ENCODE measurements around the gene NUP43.
A peak's percentile ranks its signal among the peaks of the same experiment; 100 is the strongest.
"Not testable (repeated sequence)": the region's sequence is repeated elsewhere in the genome, so short reads cannot be mapped to it uniquely, and the experiment has no call there.

The NUP43 gene

DNA sequence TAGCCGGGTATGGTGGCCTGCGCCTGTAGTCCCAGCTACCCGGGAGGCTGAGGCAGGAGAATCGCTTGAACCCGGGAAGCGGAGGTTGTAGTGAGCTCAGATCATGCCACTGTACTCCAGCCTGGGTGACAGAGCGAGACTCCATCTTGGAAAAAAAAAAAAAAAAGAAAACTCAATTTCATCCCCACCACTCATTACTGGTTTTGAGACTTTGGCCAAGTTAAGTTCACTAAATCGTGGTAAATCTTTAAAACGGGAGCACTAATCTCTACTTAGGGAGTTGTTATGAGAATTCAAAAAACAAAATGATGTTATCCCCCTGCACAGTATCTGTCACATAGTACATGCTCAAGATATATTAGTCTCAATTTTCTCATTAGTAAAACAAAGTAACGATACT lies 1.1 kb downstream of the NUP43 start:
- not testable (repeated sequence) for FAIRE-seq

DNA sequence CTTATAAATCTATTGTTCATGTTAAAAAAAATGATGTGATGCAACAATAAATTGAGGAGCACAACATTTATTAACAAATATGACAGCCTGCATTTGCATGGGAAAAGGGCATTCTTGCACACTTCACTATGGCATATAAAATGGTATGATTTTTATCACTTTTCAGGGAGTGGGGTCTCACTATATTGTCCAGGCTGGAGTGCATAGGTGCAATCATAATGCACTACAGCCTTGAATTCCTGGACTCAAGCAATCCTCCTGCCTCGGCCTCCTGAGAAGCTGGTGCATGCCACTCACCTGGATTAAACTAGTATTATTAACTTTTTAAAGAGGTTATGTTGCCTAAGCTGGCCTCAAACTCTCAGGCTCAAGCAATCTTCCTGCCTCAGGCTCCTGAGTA lies 11.4 kb downstream of the NUP43 start:
- FAIRE-seq: no peak

DNA sequence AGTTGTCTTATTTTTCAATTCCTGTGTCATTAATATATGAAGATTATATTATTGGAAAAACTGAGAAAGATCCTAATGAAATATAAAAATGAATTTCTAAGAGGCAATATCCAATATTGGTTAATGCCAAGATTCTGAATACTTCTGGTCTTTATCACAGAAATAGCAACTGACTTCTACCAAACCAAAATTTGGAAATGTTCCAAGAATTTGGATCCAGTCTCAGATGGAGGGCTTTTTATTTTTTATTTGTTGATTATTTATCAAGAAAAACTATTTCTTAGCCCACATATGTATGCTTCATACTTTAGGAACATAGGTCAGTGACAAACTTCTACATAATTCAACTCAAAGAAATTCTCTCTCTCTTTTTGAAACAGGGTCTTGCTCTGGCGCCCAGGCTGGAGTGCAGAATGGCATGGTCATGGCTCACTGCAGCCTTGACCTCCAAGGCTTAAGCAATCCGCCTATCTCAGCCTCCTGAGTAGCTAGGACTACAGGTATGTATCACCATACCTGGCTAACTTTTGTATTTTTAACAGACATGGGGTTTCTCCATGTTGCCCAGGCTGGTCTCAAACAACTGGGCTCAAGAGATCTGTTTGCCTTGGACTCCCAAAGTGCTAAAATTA lies 13.1 kb downstream of the NUP43 start:
- FAIRE-seq: no peak

DNA sequence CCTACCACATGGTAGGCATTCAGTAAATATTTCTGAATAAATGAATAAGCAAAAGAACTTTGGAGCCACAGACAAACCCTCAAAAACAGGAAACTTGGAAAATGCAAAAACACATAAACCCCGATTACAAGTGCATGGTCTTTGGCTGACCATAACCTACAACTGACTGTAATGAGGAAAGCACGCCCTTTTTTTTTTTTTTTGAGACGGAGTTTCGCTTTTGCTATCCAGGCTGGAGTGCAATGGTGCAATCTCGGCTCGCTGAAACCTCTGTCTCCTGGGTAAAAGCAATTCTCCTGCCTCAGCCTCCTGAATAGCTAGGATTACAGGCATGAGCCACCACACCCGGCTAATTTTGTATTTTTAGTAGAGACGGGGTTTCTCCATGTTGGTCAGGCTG lies 16.5 kb downstream of the NUP43 start:
- FAIRE-seq: no peak

DNA sequence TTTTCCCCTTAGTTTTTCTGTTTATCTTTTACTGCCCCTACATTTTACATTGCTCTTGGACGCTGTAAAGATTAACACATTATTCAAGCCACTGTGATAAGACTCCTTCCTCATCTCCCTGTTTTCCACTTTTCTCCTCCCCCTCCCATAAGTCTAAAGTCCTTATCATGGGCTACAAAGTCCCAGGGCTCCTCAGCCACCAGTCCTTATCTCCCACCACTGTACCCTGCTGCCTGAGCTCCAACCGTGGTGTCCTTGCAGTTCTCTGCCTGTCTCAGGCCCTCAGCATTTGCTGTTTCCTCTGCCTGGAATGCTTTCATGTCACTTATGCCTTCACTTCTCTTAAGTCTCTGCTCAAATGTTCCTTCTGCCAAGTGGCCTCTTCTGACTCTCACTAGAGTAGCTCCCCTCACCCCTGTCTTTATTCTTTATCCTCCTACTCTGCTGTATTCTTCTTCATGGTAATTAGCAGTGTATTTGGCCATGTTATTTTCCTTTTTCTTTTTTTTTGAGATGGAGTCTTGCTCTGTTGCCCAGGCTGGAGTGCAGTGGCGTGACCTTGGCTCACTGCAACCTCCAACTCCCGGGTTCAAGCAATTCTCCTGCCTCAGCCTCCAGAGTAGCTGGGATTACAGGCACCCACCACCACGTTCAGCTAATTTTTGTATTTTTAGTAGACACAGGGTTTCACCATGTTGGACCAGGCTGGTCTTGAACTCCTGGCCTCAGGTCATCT lies 17.7 kb downstream of the NUP43 start:
- FAIRE-seq: no peak

DNA sequence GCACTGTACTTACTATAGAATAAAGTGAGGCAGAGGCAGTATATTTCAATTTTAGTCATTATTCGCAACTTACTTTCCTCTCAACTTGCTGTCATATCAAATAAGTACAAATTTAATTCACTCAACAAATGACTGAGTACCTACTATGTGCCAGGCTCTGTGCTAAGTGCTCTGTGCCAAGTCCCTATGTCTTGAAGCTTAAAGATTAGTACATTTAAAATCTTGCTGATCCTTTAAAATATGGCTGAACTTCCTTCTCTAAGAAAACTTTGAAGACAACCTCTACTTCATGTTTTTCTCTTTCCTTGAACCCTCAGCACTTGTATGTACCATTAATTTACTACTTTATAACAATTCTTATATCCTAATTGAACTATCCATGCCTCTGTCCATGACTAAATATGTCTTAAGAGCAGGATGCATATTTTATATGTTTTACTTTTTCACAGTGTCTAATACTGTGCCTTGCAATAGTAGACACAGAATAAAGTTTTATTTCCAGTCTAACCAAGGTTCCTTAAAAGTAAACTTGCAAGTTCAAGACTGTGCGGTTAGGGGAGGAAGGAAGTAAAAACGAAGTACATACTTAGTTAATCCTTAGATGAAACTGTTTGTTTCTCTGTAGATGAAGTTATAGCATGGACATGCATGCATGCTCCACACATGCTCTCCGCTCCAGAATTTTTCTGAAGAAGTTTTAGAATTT lies 18.4 kb downstream of the NUP43 start:
- no peak for FAIRE-seq

DNA sequence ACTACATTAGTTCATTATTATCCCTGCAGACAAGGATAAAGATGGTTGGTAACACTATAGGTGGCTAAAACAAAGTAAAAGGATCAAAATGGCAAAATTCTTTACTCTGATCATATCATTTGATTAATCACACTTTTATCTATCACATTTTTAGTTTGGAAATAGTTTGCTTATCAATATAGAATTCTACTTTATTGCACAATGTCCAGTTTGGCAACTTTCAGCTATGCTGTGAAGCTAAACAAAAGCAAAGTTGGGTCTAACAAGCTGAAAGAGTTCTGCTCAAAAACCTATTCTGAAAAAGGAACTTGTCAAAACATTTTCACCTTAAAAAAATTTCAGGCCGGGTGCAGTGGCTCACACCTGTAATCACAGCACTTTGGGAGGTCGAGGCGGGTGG lies 20.5 kb downstream of the NUP43 start:
- FAIRE-seq: no peak

DNA sequence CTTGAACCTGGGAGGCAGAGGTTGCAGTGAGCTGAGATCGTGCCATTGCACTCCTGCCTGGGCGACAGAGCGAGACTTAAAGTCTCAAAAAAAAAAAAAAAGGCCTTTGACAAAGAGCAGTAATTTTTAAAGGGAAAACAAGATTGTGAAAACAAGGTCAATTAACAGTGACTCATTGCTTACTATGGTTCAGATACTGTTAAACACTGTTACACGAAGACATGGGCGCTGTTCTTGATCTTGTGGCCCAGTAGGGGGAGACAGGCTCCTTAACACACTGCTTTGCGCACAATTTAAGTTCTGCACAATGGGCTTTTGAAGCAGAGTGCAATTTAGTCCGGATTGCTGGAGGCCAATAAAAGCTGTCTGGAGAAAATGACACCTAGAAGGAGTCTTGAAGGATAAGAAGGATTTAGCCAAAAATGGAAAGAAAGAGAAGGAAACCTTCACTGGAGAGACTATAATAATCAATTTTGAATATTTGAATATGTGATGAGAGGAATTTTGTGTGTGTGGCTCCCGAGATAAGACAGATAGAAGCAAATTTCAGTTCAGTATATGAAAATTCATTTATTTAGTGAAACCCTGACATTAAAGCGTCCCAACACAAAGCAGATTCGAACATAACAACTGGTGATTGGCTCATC lies 22.4 kb downstream of the NUP43 start:
- FAIRE-seq: peak; percentile 79

DNA sequence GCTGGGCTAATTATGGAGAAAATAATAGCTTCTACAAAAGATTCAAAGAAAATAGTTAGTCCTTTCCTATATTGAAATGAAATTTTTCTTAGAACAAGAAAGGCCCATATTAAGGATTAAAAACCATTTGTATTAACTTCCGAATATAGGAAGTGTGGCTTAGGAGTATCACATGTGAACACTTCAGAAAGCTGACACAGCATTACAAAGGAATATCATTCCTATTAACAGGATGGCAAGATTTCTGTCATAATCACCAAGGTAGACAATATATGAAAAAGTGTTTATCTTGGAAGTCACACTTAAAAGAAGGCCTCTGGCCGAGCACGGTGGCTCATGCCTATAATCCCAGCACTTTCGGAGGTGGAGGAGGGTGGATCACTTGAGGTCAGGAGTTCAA lies 23.1 kb downstream of the NUP43 start:
- FAIRE-seq: no peak

DNA sequence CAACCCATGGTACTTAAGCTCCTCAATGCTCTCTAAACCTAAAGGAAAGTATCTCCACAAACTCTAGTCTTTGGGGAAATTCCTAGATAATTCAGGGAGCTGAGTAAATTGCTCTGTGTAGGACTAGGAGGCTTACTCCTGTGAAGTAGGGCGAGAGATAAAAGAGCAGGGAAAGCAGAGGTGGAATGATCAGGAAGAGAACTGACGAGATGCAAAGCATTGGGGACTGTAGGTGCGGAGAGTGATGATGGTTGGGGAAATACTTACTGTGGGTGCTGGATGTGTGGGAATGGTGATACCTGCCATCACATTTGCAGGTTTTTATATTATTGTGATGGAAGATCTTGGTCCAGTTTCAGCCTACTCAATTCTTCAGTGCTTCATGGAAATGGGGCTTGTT lies 26.8 kb downstream of the NUP43 start:
- FAIRE-seq: no peak

DNA sequence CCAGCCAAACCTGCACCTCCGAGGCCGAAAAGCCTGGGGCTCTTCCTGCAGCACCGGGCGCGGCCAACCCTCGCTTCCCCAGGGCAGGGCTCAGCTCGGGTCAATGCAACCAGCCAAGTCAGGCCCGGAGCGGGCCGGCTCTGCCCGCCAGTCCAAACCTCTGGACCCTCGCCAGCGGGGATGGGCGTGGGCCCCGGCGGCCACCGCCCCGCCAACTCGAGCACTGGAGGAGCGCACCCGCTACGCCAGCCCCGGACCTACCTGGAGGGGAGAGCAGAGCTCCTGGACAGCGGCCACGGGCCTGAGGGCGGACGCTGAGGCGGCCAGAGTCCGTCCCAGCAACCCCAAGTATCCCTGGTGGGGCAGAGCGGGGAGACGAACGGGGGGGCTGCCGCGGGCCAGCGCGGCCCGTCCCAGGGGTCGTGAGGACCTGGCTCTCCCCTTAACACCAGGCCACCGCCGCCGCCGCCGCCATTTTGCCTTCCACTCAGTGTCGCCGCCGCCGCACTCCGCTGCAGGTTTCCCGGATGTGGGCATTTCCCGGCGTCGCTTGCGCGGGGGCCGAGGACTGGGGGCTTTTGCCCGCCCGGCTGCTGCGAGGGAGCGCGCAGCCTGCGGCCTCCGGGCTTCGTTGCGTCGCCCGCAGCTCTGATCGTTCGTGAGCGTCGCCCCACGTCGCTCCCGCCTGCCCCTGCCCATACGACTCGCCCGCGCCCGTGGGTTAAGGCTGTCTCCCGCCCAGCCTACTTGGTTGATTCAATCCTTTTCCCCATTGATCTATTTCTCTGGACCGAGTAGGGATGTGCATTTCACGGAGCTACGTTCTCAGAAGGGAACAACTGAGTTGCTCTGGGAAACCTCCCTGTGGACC lies 28.5 kb downstream of the NUP43 start, which contains the start of gene LATS1:
Gene LATS1 (minus strand): TSS at position 514 of the 871 bp plus-strand sequence. CDS start 15,975 bp downstream, outside the sequence.
- FAIRE-seq: no peak

DNA sequence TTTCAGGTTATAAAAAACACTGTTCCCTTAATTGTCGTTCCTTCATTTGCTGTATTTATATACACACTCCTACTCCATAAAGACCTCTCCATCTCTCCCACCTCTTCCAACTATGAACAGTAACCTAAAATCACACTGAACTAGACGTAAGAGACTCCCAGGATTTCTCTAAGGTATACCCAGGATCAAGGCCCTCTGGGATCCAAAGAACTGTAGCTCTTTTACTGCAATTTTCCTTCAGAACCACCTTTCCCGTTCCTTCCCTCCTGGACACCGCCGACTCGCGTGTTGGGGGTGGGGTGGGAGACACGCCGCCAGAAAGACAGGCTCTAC lies 29.1 kb downstream of the NUP43 start:
- no peak for FAIRE-seq

DNA sequence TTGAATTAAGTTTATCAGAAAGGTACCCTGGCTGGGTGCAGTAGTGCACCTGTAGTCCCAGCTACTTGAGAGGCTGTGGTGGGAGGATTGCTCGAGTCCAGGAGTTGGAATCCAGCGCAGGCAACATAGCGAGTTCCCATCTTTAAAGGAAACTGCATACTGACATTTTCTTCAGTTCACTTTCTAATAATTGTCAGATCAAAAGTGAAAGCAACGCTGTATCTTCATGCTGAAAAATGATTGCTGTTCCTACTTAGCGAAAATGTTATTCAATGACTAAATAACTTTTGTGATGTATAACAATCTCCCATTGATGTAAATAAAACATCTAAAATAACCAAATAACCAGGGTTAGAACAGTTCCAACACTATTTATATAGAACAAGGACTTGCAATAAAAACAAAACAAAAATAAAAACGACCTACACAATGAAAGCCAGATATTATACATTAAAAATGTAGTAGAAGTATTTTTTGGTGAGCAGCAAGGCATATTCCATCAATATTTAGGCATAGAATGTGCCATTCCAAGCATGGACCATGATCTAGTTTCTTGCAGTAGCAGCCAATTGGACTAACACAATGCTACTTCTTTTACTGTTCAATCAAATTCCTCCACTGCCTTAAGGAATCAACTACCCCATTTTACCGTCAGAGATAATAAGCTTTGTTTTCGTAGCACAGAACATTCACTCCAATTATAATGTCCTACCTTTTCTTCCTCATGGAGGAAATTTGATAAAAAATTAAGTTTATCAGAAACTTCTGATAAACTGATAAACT lies 30.0 kb downstream of the NUP43 start:
- FAIRE-seq: no peak

DNA sequence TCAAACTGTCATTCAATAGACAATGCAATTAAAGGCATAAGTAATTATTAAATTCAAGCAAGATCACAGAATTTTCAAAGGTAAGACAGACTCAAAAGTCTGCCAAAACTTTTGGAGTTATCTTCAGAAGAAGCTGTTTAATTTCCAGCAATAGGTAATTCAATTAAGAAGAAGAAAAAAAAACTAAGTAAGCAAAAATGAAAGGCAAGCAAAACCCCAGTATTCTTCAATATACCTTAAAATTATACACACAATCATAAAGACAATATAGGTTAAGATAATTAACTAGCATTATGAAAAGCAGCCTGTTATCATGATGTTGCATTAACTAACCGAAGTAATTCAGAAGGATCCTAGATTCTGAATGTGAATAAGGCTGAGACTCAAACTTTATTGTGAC lies 31.9 kb downstream of the NUP43 start:
- no peak for FAIRE-seq

DNA sequence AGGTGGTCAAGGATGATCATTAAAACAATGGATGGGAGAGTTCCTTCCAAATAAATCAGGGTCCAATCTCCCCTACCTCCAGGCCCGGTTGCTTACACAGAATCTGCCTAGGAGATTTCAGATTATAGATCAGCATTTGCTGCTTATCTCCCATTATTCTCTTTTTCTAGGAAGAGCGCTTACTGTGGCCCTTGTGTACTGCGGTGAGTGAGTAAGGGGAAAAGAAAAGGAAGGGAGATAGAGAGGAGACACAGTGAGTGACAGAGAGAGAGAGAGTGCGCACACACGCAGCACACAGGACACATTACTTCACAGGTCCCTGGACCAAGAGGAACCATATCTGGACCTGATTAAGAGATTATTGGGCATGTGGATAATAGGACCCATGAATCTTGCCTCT lies 34.6 kb downstream of the NUP43 start:
- no peak for FAIRE-seq

DNA sequence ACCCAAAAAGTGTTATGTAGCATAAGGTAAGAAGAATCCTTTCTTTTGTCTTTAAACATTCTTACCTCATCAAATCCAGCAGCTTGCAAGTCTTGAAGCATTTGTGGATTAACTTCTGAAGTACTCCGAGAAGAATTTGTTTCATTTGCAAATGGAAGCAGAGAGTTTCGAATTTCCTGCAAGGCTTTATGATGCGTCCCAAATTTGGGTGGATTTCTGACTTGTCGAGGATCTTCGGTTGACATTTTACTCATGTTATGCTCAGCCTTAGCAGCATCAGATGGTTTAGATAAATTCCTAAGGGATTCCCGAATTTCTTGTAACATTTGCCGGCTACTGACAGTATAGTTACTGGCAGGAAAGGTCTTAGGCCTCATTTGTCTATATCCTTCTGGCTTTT lies 44.6 kb downstream of the NUP43 start:
- FAIRE-seq: no peak

DNA sequence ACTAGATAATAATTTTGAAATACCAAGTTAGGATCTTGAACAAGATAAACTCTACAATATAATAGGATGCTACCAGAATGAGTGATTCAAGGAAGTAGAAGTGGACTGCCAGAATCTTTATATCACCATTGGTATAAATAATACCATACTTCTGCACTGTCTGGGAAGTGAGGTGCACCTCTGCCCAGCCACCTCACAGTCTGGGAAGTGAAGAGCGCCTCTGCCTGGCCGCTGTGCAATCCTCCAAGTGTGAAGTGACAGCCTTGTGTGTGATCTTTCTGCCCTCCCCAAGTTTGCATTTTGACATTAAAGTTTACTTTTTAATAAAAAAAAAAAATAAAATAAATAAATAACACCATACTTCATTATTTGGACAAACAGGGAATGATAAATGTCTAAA lies 47.2 kb downstream of the NUP43 start:
- FAIRE-seq: no peak

DNA sequence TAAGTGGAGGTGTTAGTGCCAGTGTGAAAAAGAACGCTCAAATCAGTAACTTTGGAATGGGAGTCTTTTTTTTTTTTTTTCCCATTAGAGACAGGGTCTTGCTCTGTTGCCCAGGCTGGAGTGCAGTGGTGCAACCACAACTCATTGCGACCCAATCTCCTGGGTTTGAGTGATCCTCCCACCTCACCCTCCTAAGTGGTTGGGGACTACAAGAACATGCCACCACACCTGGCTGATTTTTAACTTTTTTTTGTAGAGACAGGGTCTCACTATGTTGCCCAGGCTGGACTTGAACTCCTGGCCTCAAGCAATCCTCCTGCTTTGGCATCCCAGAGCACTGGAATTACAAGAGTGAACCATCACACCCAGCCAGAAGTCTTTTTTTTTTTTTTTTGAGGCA lies 48.2 kb downstream of the NUP43 start:
- FAIRE-seq: no peak

DNA sequence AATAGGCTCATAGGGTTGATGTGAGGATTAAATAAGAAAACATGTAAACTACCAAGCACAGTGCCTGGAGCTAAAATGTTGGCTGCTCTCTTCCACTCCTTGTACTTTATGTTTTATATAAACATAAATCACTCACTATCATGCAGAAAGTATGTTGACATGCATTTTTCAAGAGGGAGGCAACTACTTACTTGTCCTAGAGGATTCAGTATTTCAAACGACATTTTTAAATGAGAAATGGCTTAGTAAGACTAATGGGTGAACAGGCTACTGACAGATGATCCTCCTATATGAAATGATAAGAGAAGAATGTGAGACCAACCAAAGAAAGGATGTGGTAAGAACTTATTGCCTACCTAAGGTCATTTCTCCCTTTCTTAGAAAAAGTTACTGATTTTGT lies 49.4 kb downstream of the NUP43 start:
- no peak for FAIRE-seq

DNA sequence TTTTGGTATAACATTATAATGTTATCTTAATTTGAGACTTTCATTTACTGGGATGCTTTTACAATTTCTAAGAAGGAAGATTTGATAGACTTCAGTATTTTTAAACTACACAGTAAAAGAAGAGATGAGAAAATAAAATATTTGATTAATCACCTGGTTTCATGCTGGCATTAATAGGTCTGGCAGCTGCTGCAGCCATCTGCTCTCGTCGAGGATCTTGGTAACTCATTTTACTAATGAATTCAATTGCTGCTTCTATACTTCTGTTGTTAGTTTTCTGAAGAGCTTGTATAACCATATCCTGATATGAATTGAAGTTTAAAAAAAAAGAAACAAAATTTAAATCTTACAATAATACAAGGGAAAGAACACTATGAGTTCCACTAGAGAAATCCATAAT lies 51.4 kb downstream of the NUP43 start:
- no peak for FAIRE-seq

DNA sequence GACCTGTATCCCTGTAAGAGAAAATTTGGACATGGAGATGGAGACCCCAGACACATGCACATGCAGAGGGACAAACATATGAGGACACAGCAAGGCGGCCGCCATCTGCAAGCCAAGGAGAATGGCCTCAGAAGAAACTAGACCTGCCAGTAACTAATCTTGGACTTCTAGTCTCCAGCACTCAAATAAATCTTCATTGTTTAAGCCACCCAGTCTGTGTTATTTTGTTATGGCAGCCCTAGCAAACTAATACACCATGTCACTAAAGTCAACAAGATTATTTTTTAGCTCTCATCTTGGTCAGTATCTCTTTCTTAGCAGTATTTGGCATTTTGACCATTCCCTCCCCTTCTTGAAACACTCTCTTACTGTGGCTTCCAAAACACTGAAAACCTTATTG lies 55.1 kb downstream of the NUP43 start:
- FAIRE-seq: no peak

DNA sequence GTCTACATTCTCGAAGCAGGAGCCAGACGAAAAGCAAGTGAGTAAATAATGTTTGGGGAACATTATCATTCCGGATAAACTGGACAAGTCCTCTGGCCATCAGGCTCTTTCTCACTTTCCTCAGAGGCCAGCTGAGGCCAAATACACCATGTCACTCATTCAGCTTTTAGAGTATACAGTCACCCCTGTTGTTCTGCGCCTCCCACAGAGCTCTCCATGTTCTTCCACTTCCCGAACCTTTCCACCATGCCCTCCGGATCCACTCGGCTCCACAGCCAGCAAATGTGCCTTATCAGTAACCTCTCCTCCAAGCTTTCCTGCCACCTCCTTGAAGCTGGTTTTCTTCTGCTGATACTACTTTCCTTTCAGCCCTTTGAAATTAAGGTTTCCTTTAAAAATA lies 60.1 kb downstream of the NUP43 start:
- FAIRE-seq: no peak

All from TTC549 (cell line).